Caki2 (cell line): ENCODE data around the gene SPRR2D. TPM values are rescaled to one million over a fixed set of nuclear protein-coding genes. Genes with fewer than 3 reads are reported as not detected.
"Not testable (repeated sequence)": the region's sequence is repeated elsewhere in the genome, so short reads cannot be mapped to it uniquely, and the experiment has no call there.

Experiments used
- DNase-seq: peaks from one replicate; pipeline ENCODE4 v3.0.0-alpha.2; 2015; ENCODE audit warnings: low read depth
- in situ Hi-C: cut with HindIII; loops from 2 replicates; pipeline ENCODE4 v1.10.0; 2016; ENCODE audit warnings: low sequenced_read_pairs, low pct_unique_long_range_greater_than_20kb, mixed read lengths
- total RNA-seq: library from RNA; depleted of rRNA; stranded (reverse); fragments of >200 nt; shearing (Covaris generic); gene quantifications from 2 replicates; pipeline ENCODE4 v1.2.3, GENCODE V29; 2014; ENCODE audit warnings: low replicate concordance; rRNA removed

SPRR2D gene
- not detected in 2 replicates for total RNA-seq

- no peak for DNase-seq
- in situ Hi-C loops = no loop called here
Measured at GRCh38 chr1:153040950-153041631, at the start of gene SPRR2D. Gene SPRR2D (minus strand): TSS chr1:153041120. CDS start chr1:153040346, 774 bp downstream.

- no peak for DNase-seq
- in situ Hi-C loops = no loop called here
Measured at GRCh38 chr1:153087652-153088051, 46.7 kb upstream of the SPRR2D start.

- in situ Hi-C loops = no loop called here
- no peak for DNase-seq
Measured at GRCh38 chr1:153081736-153082135, 40.8 kb upstream of the SPRR2D start.

GRCh38 chr1:153072806-153073726 is 32.1 kb upstream of the SPRR2D start:
- in situ Hi-C loops = no loop called here
- DNase-seq = no peak

GRCh38 chr1:153071511-153071910 is 30.6 kb upstream of the SPRR2D start, which contains the start of gene SPRR2B:
Gene SPRR2B (minus strand): TSS chr1:153071611. CDS start chr1:153070839, 772 bp downstream.
- in situ Hi-C loops = no loop called here
- DNase-seq = no peak

- in situ Hi-C loops = no loop called here
- DNase-seq = no peak
Measured at GRCh38 chr1:153070243-153070642, 29.3 kb upstream of the SPRR2D start.

GRCh38 chr1:153058826-153059784 is 18.2 kb upstream of the SPRR2D start:
- in situ Hi-C loops = no loop called here
- DNase-seq = peak; percentile 2

GRCh38 chr1:153058154-153058553 is 17.2 kb upstream of the SPRR2D start:
- in situ Hi-C loops = no loop called here
- no peak for DNase-seq

- in situ Hi-C loops = no loop called here
- no peak for DNase-seq
Measured at GRCh38 chr1:153057375-153057774, 16.5 kb upstream of the SPRR2D start, which contains the start of gene SPRR2A. Gene SPRR2A (minus strand): TSS chr1:153057512. CDS start chr1:153056735, 777 bp downstream.

GRCh38 chr1:153056111-153056510 is 15.2 kb upstream of the SPRR2D start:
- in situ Hi-C loops, DNase-seq: not testable (repeated sequence)

- DNase-seq = no peak
- in situ Hi-C loops = no loop called here
Measured at GRCh38 chr1:153049211-153049610, 8.3 kb upstream of the SPRR2D start.

- no peak for DNase-seq
- in situ Hi-C loops = no loop called here
Measured at GRCh38 chr1:153035211-153035610, 5.7 kb downstream of the SPRR2D start.

- DNase-seq = peak; percentile 25
- in situ Hi-C loops = no loop called here
Measured at GRCh38 chr1:153032677-153033308, 8.1 kb downstream of the SPRR2D start.

- in situ Hi-C loops = no loop called here
- DNase-seq = no peak
Measured at GRCh38 chr1:153032073-153032472, 8.8 kb downstream of the SPRR2D start.

GRCh38 chr1:153030895-153031294 is 10.0 kb downstream of the SPRR2D start, which contains the start of gene SPRR1B:
Gene SPRR1B (plus strand): TSS chr1:153031203. CDS start chr1:153032346, 1,143 bp downstream.
- in situ Hi-C loops = no loop called here
- no peak for DNase-seq

GRCh38 chr1:153028766-153029165 is 12.2 kb downstream of the SPRR2D start:
- DNase-seq = no peak
- in situ Hi-C loops = no loop called here

GRCh38 chr1:153025797-153026196 is 15.1 kb downstream of the SPRR2D start:
- DNase-seq = no peak
- in situ Hi-C loops = no loop called here
